SU-DHL-6 (cell line): ENCODE measurements around the gene FBXO47.
"Not testable (repeated sequence)": the region's sequence is repeated elsewhere in the genome, so short reads cannot be mapped to it uniquely, and the experiment has no call there.

Source experiments
- H2AFZ ChIP-seq: fragments of 200-600 bp; sonication (generic); 2 replicates; pipeline ENCODE4 v1.6.1; 2014; ENCODE audit warnings: low read depth, mild to moderate bottlenecking, moderate library complexity, mixed read lengths, antibody characterized with exemption, low read length; ENCODE audit not compliant: severe bottlenecking
- H3F3A ChIP-seq: fragments of 200-600 bp; shearing (Covaris generic); 2 replicates; pipeline ENCODE4 v1.6.0; 2016; ENCODE audit warnings: antibody characterized with exemption, mild to moderate bottlenecking; ENCODE audit not compliant: insufficient read depth
- H3K27ac ChIP-seq: fragments of 200-600 bp; sonication (generic); 2 replicates; pipeline ENCODE4 v1.5.1; 2016; ENCODE audit warnings: low read depth, mild to moderate bottlenecking, low read length, moderate library complexity, mixed read lengths
- H3K27me3 ChIP-seq: fragments of 200-600 bp; sonication (generic), shearing (Covaris generic); 2 replicates; pipeline ENCODE4 v1.6.0; 2014; ENCODE audit warnings: mild to moderate bottlenecking, low read length
- H3K36me3 ChIP-seq: fragments of 200-600 bp; sonication (generic); 2 replicates; pipeline ENCODE4 v1.6.1; 2014; ENCODE audit warnings: mild to moderate bottlenecking, low read length, mixed read lengths
- H3K4me2 ChIP-seq: fragments of 300-600, 200-600 bp; shearing (Covaris generic), sonication (generic); 2 replicates; pipeline ENCODE4 v1.6.0; 2014; ENCODE audit warnings: low read length, low read depth, mild to moderate bottlenecking; ENCODE audit not compliant: poor library complexity, severe bottlenecking
- H3K4me3 ChIP-seq: fragments of 200-600 bp; sonication (generic); 2 replicates; pipeline ENCODE4 v1.5.1; 2014; ENCODE audit warnings: antibody characterized with exemption, low read length, mild to moderate bottlenecking, mixed read lengths; ENCODE audit not compliant: insufficient read depth, poor library complexity, severe bottlenecking
- H3K79me2 ChIP-seq: fragments of 200-600 bp; sonication (generic); 2 replicates; pipeline ENCODE4 v1.6.1; 2014; ENCODE audit warnings: mild to moderate bottlenecking, low read length, moderate library complexity; ENCODE audit not compliant: insufficient read depth
- H3K9ac ChIP-seq: fragments of 200-600 bp; sonication (generic); 2 replicates; pipeline ENCODE4 v1.7.0; 2014; ENCODE audit warnings: mild to moderate bottlenecking, low read length
- H3K9me2 ChIP-seq: fragments of 200-600 bp; sonication (generic); replicated peaks from 2 replicates; pipeline ENCODE4 v1.6.1; 2014; ENCODE audit warnings: low read length; ENCODE audit not compliant: insufficient read depth
- H3K9me3 ChIP-seq: fragments of 200-600 bp; sonication (generic); 2 replicates; pipeline ENCODE4 v1.6.1; 2014; ENCODE audit warnings: low read length, mixed read lengths; ENCODE audit not compliant: insufficient read depth
- H4K20me1 ChIP-seq: fragments of 200-600 bp; sonication (generic); 2 replicates; pipeline ENCODE4 v1.6.1; 2014; ENCODE audit warnings: low read depth, mild to moderate bottlenecking, antibody characterized with exemption, low read length, moderate library complexity, mixed read lengths
- EZH2phosphoT487 ChIP-seq: fragments of 200-600 bp; sonication (generic), shearing (Covaris generic); conservative IDR thresholded peaks from 2 replicates; pipeline ENCODE4 v1.6.1; 2018; ENCODE audit warnings: mild to moderate bottlenecking, antibody characterized with exemption, low read length, moderate library complexity, mixed read lengths
- TF ChIP-seq, protein P1 (sequence below): fragments of 200-600 bp; sonication (generic); IDR thresholded peaks from one replicate; pipeline ENCODE4 v1.5.1; 2017; ENCODE audit warnings: antibody characterized with exemption, mild to moderate bottlenecking, low read length, moderate library complexity; ENCODE audit not compliant: insufficient read depth, poor library complexity, severe bottlenecking

FBXO47 gene

DNA sequence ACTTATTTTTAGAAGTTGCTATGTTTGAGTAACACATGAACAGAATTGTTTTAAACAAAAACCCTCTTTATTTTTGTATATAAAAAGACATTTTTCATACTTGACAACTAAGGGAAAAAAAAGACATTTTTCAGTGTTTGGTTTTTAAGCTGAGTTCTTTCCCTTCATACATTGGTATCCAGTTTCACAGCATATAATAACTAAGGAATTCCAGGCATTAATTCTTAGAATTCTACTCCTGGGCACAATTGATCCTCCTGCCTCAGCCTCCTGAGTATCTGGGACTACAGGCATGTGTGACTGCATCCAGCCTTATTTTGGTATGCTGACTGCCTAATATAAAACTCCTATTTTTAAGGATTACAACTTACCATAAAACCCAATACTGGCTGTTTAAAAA, 8.4 kb downstream of the FBXO47 start:
- H3K79me2 ChIP-seq = no peaks in the 10 kb centered on the region
- H3K9me3 ChIP-seq = no peaks in the 10 kb centered on the region
- no peaks in the 10 kb centered on the region; the same call in 1 of the 2 replicates for H3F3A ChIP-seq
- no peak overlapping the region for H3K4me3 ChIP-seq
- H3K27ac ChIP-seq = peak overlapping the region; percentile 33; the same call in 1 of the 2 replicates
- H3K4me2 ChIP-seq = peak overlapping the region; percentile 10
- H3K9me2 ChIP-seq = no peaks in the 10 kb centered on the region
- H3K9ac ChIP-seq = no peak overlapping the region
- H3K36me3 ChIP-seq = no peaks in the 10 kb centered on the region
- H4K20me1 ChIP-seq = no peaks in the 10 kb centered on the region
- H2AFZ ChIP-seq = no peak overlapping the region
- TF ChIP-seq, protein P1, sequence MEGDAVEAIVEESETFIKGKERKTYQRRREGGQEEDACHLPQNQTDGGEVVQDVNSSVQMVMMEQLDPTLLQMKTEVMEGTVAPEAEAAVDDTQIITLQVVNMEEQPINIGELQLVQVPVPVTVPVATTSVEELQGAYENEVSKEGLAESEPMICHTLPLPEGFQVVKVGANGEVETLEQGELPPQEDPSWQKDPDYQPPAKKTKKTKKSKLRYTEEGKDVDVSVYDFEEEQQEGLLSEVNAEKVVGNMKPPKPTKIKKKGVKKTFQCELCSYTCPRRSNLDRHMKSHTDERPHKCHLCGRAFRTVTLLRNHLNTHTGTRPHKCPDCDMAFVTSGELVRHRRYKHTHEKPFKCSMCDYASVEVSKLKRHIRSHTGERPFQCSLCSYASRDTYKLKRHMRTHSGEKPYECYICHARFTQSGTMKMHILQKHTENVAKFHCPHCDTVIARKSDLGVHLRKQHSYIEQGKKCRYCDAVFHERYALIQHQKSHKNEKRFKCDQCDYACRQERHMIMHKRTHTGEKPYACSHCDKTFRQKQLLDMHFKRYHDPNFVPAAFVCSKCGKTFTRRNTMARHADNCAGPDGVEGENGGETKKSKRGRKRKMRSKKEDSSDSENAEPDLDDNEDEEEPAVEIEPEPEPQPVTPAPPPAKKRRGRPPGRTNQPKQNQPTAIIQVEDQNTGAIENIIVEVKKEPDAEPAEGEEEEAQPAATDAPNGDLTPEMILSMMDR = no peak
- TF ChIP-seq EZH2phosphoT487 = no peak
- no peaks in the 10 kb centered on the region for H3K27me3 ChIP-seq

GRCh38 chr17:38958326-38958725, 8.9 kb downstream of the FBXO47 start:
- Histone ChIP-seq H3K36me3 (no peaks in the 10 kb centered on the region), H3K27ac (no peak overlapping the region; the same call in 1 of the 2 replicates), H3K27me3 (no peaks in the 10 kb centered on the region), H3K4me3 (no peak overlapping the region), H3K9me2 (no peaks in the 10 kb centered on the region), H3K9ac (no peak overlapping the region), H3K79me2 (no peaks in the 10 kb centered on the region), H2AFZ (no peak overlapping the region), H4K20me1 (no peaks in the 10 kb centered on the region), H3K4me2 (peak overlapping the region; percentile 10), H3K9me3 (no peaks in the 10 kb centered on the region), H3F3A (no peaks in the 10 kb centered on the region; the same call in 1 of the 2 replicates)
- no peak for TF ChIP-seq EZH2phosphoT487
- TF ChIP-seq, protein P1 = no peak

DNA sequence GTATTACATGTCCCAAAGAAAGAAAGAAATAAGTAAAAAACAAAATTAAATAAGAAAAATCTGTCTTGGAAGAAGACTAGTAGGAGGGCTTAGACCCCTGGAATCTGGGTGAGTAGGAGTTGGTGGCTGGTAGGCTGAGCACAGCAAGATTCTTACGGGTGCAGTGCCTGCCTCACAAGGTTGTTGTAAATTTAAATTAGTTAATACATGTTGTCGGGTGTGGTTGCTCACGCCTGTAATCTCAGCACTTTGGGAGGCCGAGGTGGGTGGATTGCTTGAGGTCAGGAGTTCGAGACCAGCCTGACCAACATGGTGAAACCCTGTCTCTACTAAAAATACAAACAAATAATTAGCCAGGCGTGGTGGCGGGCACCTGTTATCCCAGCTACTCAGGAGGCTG, 13.4 kb downstream of the FBXO47 start:
- H3K27me3 ChIP-seq, H3K79me2 ChIP-seq, H3F3A ChIP-seq, H2AFZ ChIP-seq, H3K27ac ChIP-seq, H3K9ac ChIP-seq, H3K4me2 ChIP-seq, H3K9me2 ChIP-seq, H3K36me3 ChIP-seq, H3K4me3 ChIP-seq, H4K20me1 ChIP-seq, H3K9me3 ChIP-seq: not testable (repeated sequence)

DNA sequence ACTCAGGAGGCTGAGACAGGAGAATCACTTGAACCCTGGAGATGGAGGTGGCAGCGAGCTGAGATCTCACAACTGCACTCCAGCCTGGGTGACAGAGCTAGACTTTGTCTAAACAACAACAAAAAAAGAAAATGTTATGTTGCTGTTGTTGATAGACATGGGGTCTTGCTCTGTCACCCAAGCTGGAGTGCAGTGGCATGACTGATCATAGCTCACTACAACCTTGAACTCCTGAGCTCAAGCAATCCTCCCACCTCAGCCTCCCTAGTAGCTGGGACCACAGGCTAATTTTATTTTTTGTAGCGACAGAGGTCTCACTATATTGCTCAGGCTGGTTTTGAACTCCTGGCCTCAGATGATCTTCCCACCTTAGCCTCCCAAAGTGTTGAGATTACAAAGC, 20.0 kb downstream of the FBXO47 start:
- Histone ChIP-seq H3K4me2 (no peak overlapping the region), H3K9me3 (no peaks in the 10 kb centered on the region), H3K4me3 (no peak overlapping the region), H3K27ac (no peak overlapping the region), H3K9ac (no peak overlapping the region), H3K79me2 (no peaks in the 10 kb centered on the region), H3F3A (peaks cover 3% of the 10 kb centered on the region), H2AFZ (no peak overlapping the region), H3K36me3 (no peaks in the 10 kb centered on the region), H3K27me3 (no peaks in the 10 kb centered on the region), H4K20me1 (no peaks in the 10 kb centered on the region), H3K9me2 (no peaks in the 10 kb centered on the region)
- no peak for TF ChIP-seq EZH2phosphoT487
- TF ChIP-seq, protein P1 = no peak
